ENCODE results near the gene CPHXL2. TPM values are rescaled to one million over a fixed set of nuclear protein-coding genes. Genes with fewer than 3 reads are reported as not detected.
A peak's percentile ranks its signal among the peaks of the same experiment; 100 is the strongest.

CPHXL2 gene
- total RNA-seq, 4 donors from 2014 or later = not detected

- H3K27me3 ChIP-seq = no peaks in the 10 kb centered on the region
- WGBS = 84% methylated on average over 2 of the region's 2 CpGs
- TF ChIP-seq EP300 (IDR thresholded peaks at IDR 0.05) = no peak
- TF ChIP-seq CTCF (IDR thresholded peaks at IDR 0.05) = no peak
- no peak for TF ChIP-seq POLR2A (IDR thresholded peaks at IDR 0.05; ENCODE audit: low read depth)
- TF ChIP-seq POLR2AphosphoS5 (IDR thresholded peaks at IDR 0.05) = no peak
- H3K36me3 ChIP-seq = peaks cover 41 to 78% (median 62%) of the 10 kb centered on the region in 4 donors
- H3K4me1 ChIP-seq = peaks cover 12 to 20% (median 18%) of the 10 kb centered on the region in 4 donors
- DNase-seq (ENCODE audit: extremely low spot score) = no peak
- no peaks in the 10 kb centered on the region for H3K9me3 ChIP-seq
- no peak overlapping the region for H3K4me3 ChIP-seq
- intact Hi-C loops (cut with DNase I) = no loop called here
- H3K27ac ChIP-seq (replicated peaks in 1 of 4) = no peak overlapping the region
Observed at GRCh38 chr16:75658175-75658574, 18.6 kb downstream of the CPHXL2 start.

DNA sequence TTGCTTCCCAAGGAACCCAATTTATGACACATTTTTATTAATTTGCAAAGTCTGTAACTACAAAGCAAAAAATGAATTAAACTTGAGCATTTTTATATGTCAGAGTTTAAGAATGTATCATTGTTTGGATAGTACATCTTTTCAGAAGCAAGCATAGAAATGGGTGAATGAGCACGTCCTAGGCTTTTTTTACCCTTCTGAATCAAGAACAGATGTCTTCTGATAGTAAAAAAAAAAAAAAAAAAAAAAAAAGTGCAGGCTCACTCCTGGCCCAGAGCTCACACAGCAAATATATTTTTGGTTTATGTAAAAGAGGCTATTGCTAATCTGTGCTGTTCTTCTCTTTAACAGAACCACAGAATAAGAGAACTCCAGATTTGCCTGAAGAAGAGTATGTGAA lies 22.9 kb downstream of the CPHXL2 start:
- H3K36me3 ChIP-seq = peaks cover 41 to 49% (median 46%) of the 10 kb centered on the region in 4 donors
- intact Hi-C loops (cut with DNase I) = no loop called here
- no peak for TF ChIP-seq POLR2A (IDR thresholded peaks at IDR 0.05; ENCODE audit: low read depth)
- TF ChIP-seq POLR2AphosphoS5 (IDR thresholded peaks at IDR 0.05) = no peak
- TF ChIP-seq CTCF (IDR thresholded peaks at IDR 0.05) = no peak
- TF ChIP-seq EP300 (IDR thresholded peaks at IDR 0.05) = no peak
- no peaks in the 10 kb centered on the region for H3K9me3 ChIP-seq
- H3K27ac ChIP-seq (replicated peaks in 1 of 4) = no peak overlapping the region
- peaks cover 43 to 54% (median 47%) of the 10 kb centered on the region in 4 donors for H3K4me1 ChIP-seq
- H3K4me3 ChIP-seq = no peak overlapping the region
- no peak for DNase-seq (ENCODE audit: extremely low spot score)
- 40% methylated on average over 1 of the region's 1 CpG for WGBS
- no peaks in the 10 kb centered on the region for H3K27me3 ChIP-seq

GRCh38 chr16:75648265-75649076 lies 28.3 kb downstream of the CPHXL2 start:
- intact Hi-C loops (cut with DNase I) = loop anchor here (10.0 kb wide), 1 partner anchor 94 kb away; the partner anchor contains the start of gene TMEM231

GRCh38 chr16:75647492-75648264 lies 29.1 kb downstream of the CPHXL2 start, which contains the start of the genes KARS1 and TERF2IP:
Gene KARS1, minus strand, starts transcription at chr16:75647665. Its CDS starts 26 bp downstream, at chr16:75647639.
Gene TERF2IP, plus strand, starts transcription at chr16:75647773. Its CDS starts 110 bp downstream, at chr16:75647883.
- WGBS = 0% methylated on average over 5 of the region's 76 CpGs
- no peaks in the 10 kb centered on the region for H3K27me3 ChIP-seq
- H3K36me3 ChIP-seq = peaks cover 0 to 29% (median 12%) of the 10 kb centered on the region in 4 donors
- H3K4me3 ChIP-seq = peak within 1 kb of the TSS; percentile 72 to 96 (median 90)
- peaks cover 54 to 75% (median 59%) of the 10 kb centered on the region in 4 donors for H3K4me1 ChIP-seq
- peak; percentile 84 for TF ChIP-seq POLR2A (IDR thresholded peaks at IDR 0.05; ENCODE audit: low read depth)
- peak; percentile 99 for TF ChIP-seq POLR2AphosphoS5 (IDR thresholded peaks at IDR 0.05)
- no peak for TF ChIP-seq EP300 (IDR thresholded peaks at IDR 0.05)
- no peak for TF ChIP-seq CTCF (IDR thresholded peaks at IDR 0.05)
- intact Hi-C loops (cut with DNase I) = loop anchor here (10.0 kb wide), 1 partner anchor 93 kb away; the partner anchor contains the start of gene TMEM231
- peak within 1 kb of the TSS; percentile 92 to 99 (median 96) for H3K27ac ChIP-seq (replicated peaks in 1 of 4)
- DNase-seq (ENCODE audit: extremely low spot score) = peak; percentile 98
- no peaks in the 10 kb centered on the region for H3K9me3 ChIP-seq

More at GRCh38 chr16:75648265-75649076, 28.3 kb downstream of the CPHXL2 start:
- DNase-seq (ENCODE audit: extremely low spot score) = peak; percentile 96
- H3K4me1 ChIP-seq = peaks cover 62 to 76% (median 67%) of the 10 kb centered on the region in 4 donors
- WGBS = under 1% methylated on average over 34 of the region's 62 CpGs
- peak overlapping the region; percentile 92 to 99 (median 96) for H3K27ac ChIP-seq (replicated peaks in 1 of 4)
- peaks cover 0 to 22% (median 9%) of the 10 kb centered on the region in 4 donors for H3K36me3 ChIP-seq
- peak overlapping the region; percentile 72 to 96 (median 90) for H3K4me3 ChIP-seq
- no peaks in the 10 kb centered on the region for H3K9me3 ChIP-seq
- TF ChIP-seq POLR2AphosphoS5 (IDR thresholded peaks at IDR 0.05) (peak; percentile 15 to 81), POLR2A (IDR thresholded peaks at IDR 0.05; ENCODE audit: low read depth) (no peak)
- no peaks in the 10 kb centered on the region for H3K27me3 ChIP-seq
